H9 (cell line): Measurements from ENCODE around the gene RNF215. TPM values are rescaled to one million over a fixed set of nuclear protein-coding genes. Genes with fewer than 3 reads are reported as not detected.
"Not testable (repeated sequence)": the region's sequence is repeated elsewhere in the genome, so short reads cannot be mapped to it uniquely, and the experiment has no call there.

Source experiments
- DNase-seq: peaks from one replicate; pipeline ENCODE4 v3.0.0-alpha.2; 2017
- H2AFZ ChIP-seq: one replicate; pipeline ENCODE4 v1.6.1; 2013; ENCODE audit warnings: mild to moderate bottlenecking, low read length, control low read depth, moderate library complexity
- H2AK5ac ChIP-seq: 2 replicates; pipeline ENCODE4 v1.6.1; 2013; ENCODE audit warnings: low read length, control low read depth, mixed read lengths; ENCODE audit not compliant: insufficient read length
- H2BK120ac ChIP-seq: one replicate; pipeline ENCODE4 v1.6.1; 2013; ENCODE audit warnings: low read depth, mild to moderate bottlenecking, low read length, control low read depth, inconsistent platforms; ENCODE audit not compliant: poor library complexity, severe bottlenecking
- H2BK12ac ChIP-seq: 2 replicates; pipeline ENCODE4 v1.6.1; 2013; ENCODE audit warnings: low read length, control low read depth, mixed read lengths, low read depth; ENCODE audit not compliant: insufficient read length
- H2BK15ac ChIP-seq: 2 replicates; pipeline ENCODE4 v1.6.1; 2013; ENCODE audit warnings: low read depth, low read length, control low read depth
- H2BK20ac ChIP-seq: one replicate; pipeline ENCODE4 v1.6.1; 2013; ENCODE audit warnings: low read depth, mild to moderate bottlenecking, low read length, control low read depth, inconsistent platforms; ENCODE audit not compliant: poor library complexity, severe bottlenecking
- H2BK5ac ChIP-seq: 2 replicates; pipeline ENCODE4 v1.6.1; 2013; ENCODE audit warnings: low read length, control low read depth, mixed read lengths; ENCODE audit not compliant: insufficient read length
- H3K14ac ChIP-seq: 2 replicates; pipeline ENCODE4 v1.6.1; 2013; ENCODE audit warnings: low read length, control low read depth; ENCODE audit not compliant: insufficient read depth
- H3K18ac ChIP-seq: 2 replicates; pipeline ENCODE4 v1.6.1; 2013; ENCODE audit warnings: low read depth, mild to moderate bottlenecking, mixed read lengths, low read length, control low read depth; ENCODE audit not compliant: insufficient read length
- H3K23ac ChIP-seq: 2 replicates; pipeline ENCODE4 v1.6.1; 2013; ENCODE audit warnings: low read length, control low read depth, mixed read lengths, low read depth; ENCODE audit not compliant: insufficient read length
- H3K23me2 ChIP-seq: 2 replicates; pipeline ENCODE4 v1.6.1; 2013; ENCODE audit warnings: low read depth, mild to moderate bottlenecking, mixed read lengths, low read length, control low read depth; ENCODE audit not compliant: insufficient read length, poor library complexity, severe bottlenecking
- H3K27ac ChIP-seq: 2 replicates; pipeline ENCODE4 v1.5.1; 2013; ENCODE audit warnings: low read length, control low read depth, mixed read lengths, low read depth; ENCODE audit not compliant: insufficient read length
- H3K27me3 ChIP-seq: 2 replicates; pipeline ENCODE4 v1.6.1; 2013; ENCODE audit warnings: low read length, control low read depth, inconsistent platforms; ENCODE audit not compliant: insufficient read depth
- H3K4ac ChIP-seq: 2 replicates; pipeline ENCODE4 v1.6.1; 2013; ENCODE audit warnings: low read depth, mild to moderate bottlenecking, control low read depth, inconsistent platforms, low read length, moderate library complexity
- H3K4me1 ChIP-seq: 2 replicates; pipeline ENCODE4 v1.6.1; 2013; ENCODE audit warnings: low read length, control low read depth, inconsistent platforms; ENCODE audit not compliant: insufficient read depth
- H3K4me2 ChIP-seq: 2 replicates; pipeline ENCODE4 v1.6.1; 2013; ENCODE audit warnings: low read length, control low read depth, mixed read lengths; ENCODE audit not compliant: insufficient read length, insufficient read depth
- H3K56ac ChIP-seq: 2 replicates; pipeline ENCODE4 v1.6.1; 2013; ENCODE audit warnings: low read depth, mild to moderate bottlenecking, mixed read lengths, low read length, control low read depth; ENCODE audit not compliant: insufficient read length
- H3K79me1 ChIP-seq: 2 replicates; pipeline ENCODE4 v1.6.1; 2013; ENCODE audit warnings: low read depth, mild to moderate bottlenecking, moderate library complexity, low read length, control low read depth, inconsistent platforms; ENCODE audit not compliant: insufficient read depth, poor library complexity, severe bottlenecking
- H3K79me2 ChIP-seq: 2 replicates; pipeline ENCODE4 v1.6.1; 2013; ENCODE audit warnings: low read length, control low read depth, inconsistent platforms; ENCODE audit not compliant: insufficient read depth
- H3K9ac ChIP-seq: 2 replicates; pipeline ENCODE4 v1.6.1; 2013; ENCODE audit warnings: low read length, control low read depth, mixed read lengths; ENCODE audit not compliant: insufficient read length; ENCODE audit errors: extremely low read depth
- H3K9me3 ChIP-seq: one replicate; pipeline ENCODE4 v1.6.1; 2013; ENCODE audit warnings: low read depth, low read length, inconsistent platforms; ENCODE audit not compliant: control insufficient read depth
- H3T11ph ChIP-seq: one replicate; pipeline ENCODE4 v1.6.1; 2013; ENCODE audit warnings: mild to moderate bottlenecking, low read length, control low read depth, inconsistent platforms
- H4K20me1 ChIP-seq: one replicate; pipeline ENCODE4 v1.6.1; 2013; ENCODE audit not compliant: control insufficient read depth, insufficient read length, insufficient read depth
- H4K5ac ChIP-seq: 2 replicates; pipeline ENCODE4 v1.6.1; 2013; ENCODE audit warnings: low read depth, mild to moderate bottlenecking, mixed read lengths, low read length, control low read depth; ENCODE audit not compliant: insufficient read length
- H4K8ac ChIP-seq: replicated peaks from 2 replicates; pipeline ENCODE4 v1.6.1; 2013; ENCODE audit warnings: low read length, control low read depth, mixed read lengths, low read depth; ENCODE audit not compliant: insufficient read length
- H4K91ac ChIP-seq: 2 replicates; pipeline ENCODE4 v1.6.1; 2013; ENCODE audit warnings: low read depth, mild to moderate bottlenecking, moderate library complexity, mixed read lengths, low read length, control low read depth; ENCODE audit not compliant: insufficient read length
- H3K27ac Mint-ChIP-seq, 3 experiments: 2 replicates in 2 of 3; 3 replicates in 1 of 3; pipeline ENCODE4 v1.8.0; 2020 to 2021; ENCODE audit warnings: mixed read lengths in 3 of 3, mild to moderate bottlenecking in 1 of 3, moderate library complexity in 1 of 3
- H3K27me3 Mint-ChIP-seq: 2 replicates; pipeline ENCODE4 v1.8.0; 2021; ENCODE audit warnings: low read depth, mild to moderate bottlenecking, moderate library complexity, mixed read lengths
- H3K36me3 Mint-ChIP-seq, 3 experiments: 2 replicates in 2 of 3; 3 replicates in 1 of 3; pipeline ENCODE4 v1.8.0; 2020 to 2021; ENCODE audit warnings: low read depth in 3 of 3, mixed read lengths in 3 of 3; ENCODE audit not compliant: insufficient read depth in 1 of 3
- H3K4me1 Mint-ChIP-seq, 2 experiments: 2 replicates each; pipeline ENCODE4 v1.8.0; 2020; ENCODE audit warnings: mixed read lengths in 2 of 2
- H3K4me3 Mint-ChIP-seq, 2 experiments: 2 replicates in 1 of 2; 3 replicates in 1 of 2; pipeline ENCODE4 v1.8.0; 2020 to 2021; ENCODE audit warnings: mild to moderate bottlenecking in 2 of 2, mixed read lengths in 2 of 2, moderate library complexity in 1 of 2
- H3K9me3 Mint-ChIP-seq, 2 experiments: 2 replicates in 1 of 2; 3 replicates in 1 of 2; pipeline ENCODE4 v1.8.0; 2020; ENCODE audit warnings: mild to moderate bottlenecking in 2 of 2, mixed read lengths in 2 of 2, moderate library complexity in 1 of 2
- CTCF ChIP-seq: fragments of 200-600 bp; sonication (generic); conservative IDR thresholded peaks from 3 replicates; pipeline ENCODE4 v1.8.0; 2021; ENCODE audit warnings: antibody characterized with exemption, mild to moderate bottlenecking
- WGBS: extraction: QIAGEN DNeasy Blood & Tissue Kit; methylation state at CpG from one replicate; pipeline ENCODE4 v1.1.7; 2013; ENCODE audit warnings: missing lambda C conversion rate, low lambda C conversion rate, mixed read lengths; ENCODE audit not compliant: insufficient read length; ENCODE audit errors: extremely low coverage; 5-methylcytosine and 5-hydroxymethylcytosine counted together
- total RNA-seq: library from RNA; stranded (reverse); gene quantifications from 2 replicates; pipeline ENCODE4 v1.2.1, GENCODE V29; 2021

Gene RNF215
- total RNA-seq, 1 experiment from 2014 or later: 24.5 TPM

GRCh38 chr22:30338802-30339201 lies 48.4 kb downstream of the RNF215 start:
- no peak overlapping the region for H3K56ac ChIP-seq
- H4K8ac ChIP-seq: no peak overlapping the region
- H2BK15ac ChIP-seq: no peak overlapping the region
- H2BK12ac ChIP-seq: no peak overlapping the region
- no peak overlapping the region for H3K23ac ChIP-seq
- Mint-ChIP-seq H3K27me3 (no peaks in the 10 kb centered on the region), H3K36me3 (peaks cover 83 to 100% (median 98%) of the 10 kb centered on the region in 3 experiments), H3K9me3 (no peaks in the 10 kb centered on the region), H3K4me3 (no peak overlapping the region), H3K27ac (no peak overlapping the region), H3K4me1 (no peaks in the 10 kb centered on the region)
- no peaks in the 10 kb centered on the region for H3K9me3 ChIP-seq
- no peaks in the 10 kb centered on the region for H3K79me1 ChIP-seq
- peaks cover 3% of the 10 kb centered on the region for H4K20me1 ChIP-seq
- H3K4ac ChIP-seq: no peak overlapping the region
- no peak for DNase-seq
- no peak overlapping the region for H3K9ac ChIP-seq
- H2BK120ac ChIP-seq: no peak overlapping the region
- H3K27ac ChIP-seq: no peak overlapping the region
- no peak overlapping the region for H3T11ph ChIP-seq
- no peak for TF ChIP-seq CTCF
- WGBS: no CpG with 5 or more reads among the region's 7 CpGs
- no peak overlapping the region for H3K14ac ChIP-seq
- no peaks in the 10 kb centered on the region for H3K4me1 ChIP-seq
- H4K91ac ChIP-seq: no peak overlapping the region
- H2AFZ ChIP-seq: no peak overlapping the region
- H4K5ac ChIP-seq: no peak overlapping the region
- no peaks in the 10 kb centered on the region for H3K23me2 ChIP-seq
- H2BK20ac ChIP-seq: no peak overlapping the region
- H3K18ac ChIP-seq: no peak overlapping the region
- no peak overlapping the region for H2AK5ac ChIP-seq
- H3K27me3 ChIP-seq: no peaks in the 10 kb centered on the region
- 0 out of 2 replicates have a peak, but pooled peaks cover 2% of the 10 kb centered on the region for H3K79me2 ChIP-seq
- H2BK5ac ChIP-seq: no peak overlapping the region
- H3K4me2 ChIP-seq: no peak overlapping the region

GRCh38 chr22:30338341-30338740 lies 48.9 kb downstream of the RNF215 start:
- not testable (repeated sequence) for H4K5ac ChIP-seq, H2BK5ac ChIP-seq, H3K23me2 ChIP-seq, H3K56ac ChIP-seq, H2BK12ac ChIP-seq, H2BK15ac ChIP-seq, H4K8ac ChIP-seq, H4K20me1 ChIP-seq, H3K4me2 ChIP-seq, H2BK120ac ChIP-seq, H3K4me3 Mint-ChIP-seq, DNase-seq, H3K79me1 ChIP-seq, H2AFZ ChIP-seq, H3K27me3 ChIP-seq, H3K4me1 Mint-ChIP-seq, H3K18ac ChIP-seq, H3K9me3 ChIP-seq, H3K4me1 ChIP-seq, H3K9me3 Mint-ChIP-seq, H3K4ac ChIP-seq, H3K23ac ChIP-seq, H4K91ac ChIP-seq, H3K27ac ChIP-seq, H3K9ac ChIP-seq, H3K14ac ChIP-seq, H2AK5ac ChIP-seq, H3K27ac Mint-ChIP-seq, H3K27me3 Mint-ChIP-seq, H2BK20ac ChIP-seq, H3K79me2 ChIP-seq, H3T11ph ChIP-seq
- WGBS: no CpG with 5 or more reads among the region's 9 CpGs
- peaks cover 80 to 100% (median 98%) of the 10 kb centered on the region in 3 experiments for H3K36me3 Mint-ChIP-seq
